ENCODE results near the gene TRPV6. TPM values are rescaled to one million over a fixed set of nuclear protein-coding genes. Genes with fewer than 3 reads are reported as not detected.

Gene TRPV6
- total RNA-seq, 6 experiments from 2014 or later, result 0.06 to 1.5 (median 0.75) TPM

GRCh38 chr7:142881586-142882337, 3.8 kb downstream of the TRPV6 start:
- intact Hi-C loops (cut with DNase I), result no loop called here
- ATAC-seq (no peak), DNase-seq (peak in 1 of 3 donors; percentile 29)
- Histone ChIP-seq H3K4me3 (no peak overlapping the region), H3K27ac (no peak overlapping the region), H3K27me3 (no peaks in the 10 kb centered on the region), H3K9me3 (no peaks in the 10 kb centered on the region), H3K36me3 (no peaks in the 10 kb centered on the region), H3K4me1 (no peaks in the 10 kb centered on the region)
- WGBS (ENCODE audit: insufficient coverage, low coverage, low lambda C conversion rate, missing lambda C conversion rate), result 52% methylated on average over 8 of the region's 9 CpGs
- TF ChIP-seq CTCF (IDR thresholded peaks at IDR 0.05) (no peak), POLR2A (IDR thresholded peaks at IDR 0.05) (no peak)

GRCh38 chr7:142880876-142881505, 4.6 kb downstream of the TRPV6 start:
- no peaks in the 10 kb centered on the region for H3K4me1 ChIP-seq
- no peaks in the 10 kb centered on the region for H3K9me3 ChIP-seq
- ATAC-seq (peak; percentile 54 to 72 (median 66)), DNase-seq (peak in 2 of 3 donors; percentile 38 to 49)
- 18% methylated on average over 8 of the region's 8 CpGs for WGBS (ENCODE audit: insufficient coverage, low coverage, low lambda C conversion rate, missing lambda C conversion rate)
- intact Hi-C loops (cut with DNase I), result no loop called here
- TF ChIP-seq CTCF (IDR thresholded peaks at IDR 0.05), result peak; percentile 48 to 77 (median 70)
- TF ChIP-seq POLR2A (IDR thresholded peaks at IDR 0.05), result no peak
- no peaks in the 10 kb centered on the region for H3K36me3 ChIP-seq
- no peak overlapping the region for H3K4me3 ChIP-seq
- no peak overlapping the region for H3K27ac ChIP-seq
- H3K27me3 ChIP-seq, result no peaks in the 10 kb centered on the region

GRCh38 chr7:142879060-142879459, 6.5 kb downstream of the TRPV6 start:
- Histone ChIP-seq H3K4me3 (no peak overlapping the region), H3K27me3 (no peaks in the 10 kb centered on the region), H3K36me3 (no peaks in the 10 kb centered on the region), H3K9me3 (no peaks in the 10 kb centered on the region), H3K4me1 (no peaks in the 10 kb centered on the region), H3K27ac (no peak overlapping the region)
- no peak for DNase-seq
- intact Hi-C loops (cut with DNase I), result loop anchor here (10.0 kb wide), 1 partner anchor 126 kb away; no protein-coding TSS in a partner anchor
- no peak for ATAC-seq
- 79% methylated on average over 5 of the region's 5 CpGs for WGBS (ENCODE audit: insufficient coverage, low coverage, low lambda C conversion rate, missing lambda C conversion rate)
- TF ChIP-seq POLR2A (IDR thresholded peaks at IDR 0.05) (no peak), CTCF (IDR thresholded peaks at IDR 0.05) (no peak)

GRCh38 chr7:142878315-142878714, 7.2 kb downstream of the TRPV6 start:
- ATAC-seq, result no peak
- intact Hi-C loops (cut with DNase I), result loop anchor here (10.0 kb wide), 1 partner anchor 126 kb away; no protein-coding TSS in a partner anchor
- Histone ChIP-seq H3K9me3 (no peaks in the 10 kb centered on the region), H3K27ac (no peak overlapping the region), H3K27me3 (no peaks in the 10 kb centered on the region), H3K4me1 (no peaks in the 10 kb centered on the region), H3K36me3 (no peaks in the 10 kb centered on the region), H3K4me3 (no peak overlapping the region)
- no peak for DNase-seq
- no peak for TF ChIP-seq POLR2A (IDR thresholded peaks at IDR 0.05)
- no peak for TF ChIP-seq CTCF (IDR thresholded peaks at IDR 0.05)
- WGBS (ENCODE audit: insufficient coverage, low coverage, low lambda C conversion rate, missing lambda C conversion rate), result 50% methylated on average over 2 of the region's 3 CpGs
